ENCODE data around the gene RASSF8. TPM values are rescaled to one million over a fixed set of nuclear protein-coding genes. Genes with fewer than 3 reads are reported as not detected.
A peak's percentile ranks its signal among the peaks of the same experiment; 100 is the strongest.

Gene RASSF8
- total RNA-seq, 1 donor from 2014 or later: 50.5 TPM

DNA sequence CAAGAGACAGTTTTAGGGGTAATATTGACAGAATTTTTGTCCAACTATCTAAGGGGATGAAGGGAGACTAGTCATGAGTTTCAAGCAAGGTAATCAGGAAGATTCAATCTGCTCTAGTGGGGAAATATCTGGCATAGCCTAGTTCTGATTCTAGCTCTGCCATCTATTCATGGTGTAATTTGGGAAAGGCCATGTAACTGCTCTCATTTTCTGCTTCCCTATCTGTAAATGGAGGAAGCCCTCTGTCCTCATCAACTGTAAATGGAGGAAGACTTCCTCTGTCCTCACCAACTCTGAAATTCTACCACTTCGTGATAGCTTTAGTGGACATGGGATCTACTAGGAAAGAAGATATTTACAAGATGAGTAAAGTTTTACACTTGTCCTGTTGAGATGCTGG, 128.5 kb downstream of the RASSF8 start:
- H3K27ac Mint-ChIP-seq (ENCODE audit: unreplicated experiment): no peak overlapping the region
- TF ChIP-seq CTCF (conservative IDR thresholded peaks at IDR 0.05): no peak
- no peaks in the 10 kb centered on the region for H3K4me1 Mint-ChIP-seq
- H3K27me3 Mint-ChIP-seq (ENCODE audit: low read depth): no peaks in the 10 kb centered on the region
- H3K36me3 Mint-ChIP-seq (ENCODE audit: low read depth): peaks cover 13% of the 10 kb centered on the region
- peaks cover 10% of the 10 kb centered on the region for H3K9me3 Mint-ChIP-seq
- H3K4me3 Mint-ChIP-seq: no peak overlapping the region
- no peak for DNase-seq (ENCODE audit: low read depth, low spot score)

- peaks cover 4% of the 10 kb centered on the region for H3K36me3 Mint-ChIP-seq (ENCODE audit: low read depth)
- H3K27me3 Mint-ChIP-seq (ENCODE audit: low read depth): no peaks in the 10 kb centered on the region
- H3K4me3 Mint-ChIP-seq: no peak overlapping the region
- H3K27ac Mint-ChIP-seq (ENCODE audit: unreplicated experiment): no peak overlapping the region
- DNase-seq (ENCODE audit: low read depth, low spot score): no peak
- H3K9me3 Mint-ChIP-seq: peaks cover 3% of the 10 kb centered on the region
- TF ChIP-seq CTCF (conservative IDR thresholded peaks at IDR 0.05): no peak
- H3K4me1 Mint-ChIP-seq: no peaks in the 10 kb centered on the region
Measured at GRCh38 chr12:26088998-26089397, 130.5 kb downstream of the RASSF8 start.

DNA sequence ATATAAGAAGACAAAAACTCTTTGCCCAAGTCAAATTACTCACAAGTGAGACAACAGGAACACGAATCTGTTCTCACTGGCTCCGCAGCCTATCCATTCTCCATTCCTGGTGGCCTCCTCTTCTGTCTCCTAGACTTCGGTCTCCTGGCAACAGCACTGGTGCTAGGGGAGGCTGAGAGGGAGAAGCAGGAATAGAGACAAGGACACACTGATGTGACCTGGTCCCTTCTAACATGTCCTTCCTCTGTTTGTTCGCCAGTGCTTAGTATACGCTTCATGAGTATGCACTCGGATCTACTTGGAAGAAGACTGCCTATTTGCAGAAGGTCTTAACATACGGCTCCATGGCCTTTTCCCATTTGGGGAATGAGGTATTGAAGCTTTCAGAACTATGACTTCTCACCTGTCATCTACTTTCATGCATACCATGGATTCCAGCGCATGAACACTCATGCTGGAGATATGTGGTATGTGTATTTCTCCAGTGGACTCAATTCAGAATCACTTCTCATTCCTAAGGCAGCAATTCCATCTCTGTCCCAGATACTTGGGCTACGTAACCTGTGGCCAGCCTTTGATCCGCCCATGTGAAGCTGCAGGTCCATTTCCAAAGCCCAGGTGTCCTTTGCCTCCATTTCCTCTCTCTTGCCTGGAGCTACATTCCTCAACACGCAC, 132.5 kb downstream of the RASSF8 start:
- Mint-ChIP-seq H3K36me3 (ENCODE audit: low read depth) (no peaks in the 10 kb centered on the region), H3K4me1 (no peaks in the 10 kb centered on the region), H3K27ac (ENCODE audit: unreplicated experiment) (no peak overlapping the region), H3K4me3 (no peak overlapping the region), H3K9me3 (no peaks in the 10 kb centered on the region), H3K27me3 (ENCODE audit: low read depth) (no peaks in the 10 kb centered on the region)
- no peak for TF ChIP-seq CTCF (conservative IDR thresholded peaks at IDR 0.05)
- no peak for DNase-seq (ENCODE audit: low read depth, low spot score)

GRCh38 chr12:26091822-26092221, 133.3 kb downstream of the RASSF8 start:
- H3K4me3 Mint-ChIP-seq: no peak overlapping the region
- H3K36me3 Mint-ChIP-seq (ENCODE audit: low read depth): no peaks in the 10 kb centered on the region
- H3K27me3 Mint-ChIP-seq (ENCODE audit: low read depth): no peaks in the 10 kb centered on the region
- no peaks in the 10 kb centered on the region for H3K4me1 Mint-ChIP-seq
- peak; percentile 27 for TF ChIP-seq CTCF (conservative IDR thresholded peaks at IDR 0.05)
- no peaks in the 10 kb centered on the region for H3K9me3 Mint-ChIP-seq
- H3K27ac Mint-ChIP-seq (ENCODE audit: unreplicated experiment): no peak overlapping the region
- no peak for DNase-seq (ENCODE audit: low read depth, low spot score)

DNA sequence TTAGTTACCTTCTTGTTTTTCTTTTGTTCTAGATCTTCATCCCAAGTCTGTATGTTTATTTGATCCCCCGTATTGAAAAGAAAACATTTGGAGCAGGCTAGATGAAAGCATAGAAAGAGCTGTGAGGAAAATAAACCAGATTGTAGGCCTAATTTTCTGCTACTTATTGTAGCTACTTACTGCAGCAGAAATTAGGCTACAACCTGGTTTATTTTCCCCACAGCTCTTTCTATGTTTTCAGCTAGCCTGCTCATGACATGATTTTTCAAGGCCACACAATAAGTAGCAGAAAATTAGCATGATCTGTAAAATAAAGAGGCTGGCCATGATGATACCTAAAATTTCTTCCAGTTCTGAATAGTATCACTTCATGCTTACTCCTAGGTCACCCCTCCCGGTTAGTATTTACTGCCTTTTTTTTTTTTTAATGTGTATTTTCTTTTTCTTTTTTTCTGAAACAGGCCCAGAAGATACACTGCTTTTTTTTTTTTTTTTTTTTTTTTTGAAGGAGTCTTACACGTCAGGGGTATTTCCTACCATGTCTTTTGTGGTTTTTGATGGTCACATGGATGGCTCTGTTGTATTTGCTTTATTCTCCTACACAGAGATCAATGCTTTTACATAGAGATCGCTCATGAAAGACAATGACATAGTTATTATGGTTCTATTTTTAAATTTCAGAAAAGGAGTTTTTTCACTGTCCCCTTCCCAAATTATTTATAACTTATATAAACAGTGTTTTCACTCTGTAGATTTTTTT, 134.0 kb downstream of the RASSF8 start:
- no peak for DNase-seq (ENCODE audit: low read depth, low spot score)
- no peaks in the 10 kb centered on the region for H3K36me3 Mint-ChIP-seq (ENCODE audit: low read depth)
- H3K4me3 Mint-ChIP-seq: no peak overlapping the region
- no peaks in the 10 kb centered on the region for H3K27me3 Mint-ChIP-seq (ENCODE audit: low read depth)
- no peak overlapping the region for H3K27ac Mint-ChIP-seq (ENCODE audit: unreplicated experiment)
- H3K9me3 Mint-ChIP-seq: no peaks in the 10 kb centered on the region
- no peaks in the 10 kb centered on the region for H3K4me1 Mint-ChIP-seq
- no peak for TF ChIP-seq CTCF (conservative IDR thresholded peaks at IDR 0.05)
